Medulla oblongata (tissue), 1 donor: ENCODE results near the gene NEK8.

Experiments
- DNase-seq: peaks from one replicate; pipeline ENCODE4 v3.0.0-alpha.2; 2015; ENCODE audit errors: extremely low spot score

NEK8 gene

GRCh38 chr17:28728364-28729200, at the start of gene NEK8:
TSS of gene NEK8 (plus strand) at chr17:28728788. CDS start at chr17:28728814, 26 bp downstream.
- peak; percentile 95 for DNase-seq

GRCh38 chr17:28682655-28683054, 45.9 kb upstream of the NEK8 start:
- no peak for DNase-seq

- peak; percentile 94 for DNase-seq
Observed at GRCh38 chr17:28684963-28685362, 43.6 kb upstream of the NEK8 start.

GRCh38 chr17:28685366-28685765, 43.2 kb upstream of the NEK8 start:
- no peak for DNase-seq

GRCh38 chr17:28686296-28686695, 42.3 kb upstream of the NEK8 start:
- no peak for DNase-seq

- DNase-seq, result no peak
Observed at GRCh38 chr17:28688481-28688880, 40.1 kb upstream of the NEK8 start.

GRCh38 chr17:28689011-28689410, 39.6 kb upstream of the NEK8 start:
- DNase-seq, result no peak

GRCh38 chr17:28693869-28694268, 34.7 kb upstream of the NEK8 start:
- peak; percentile 71 for DNase-seq

GRCh38 chr17:28698253-28698941, 30.2 kb upstream of the NEK8 start:
- no peak for DNase-seq

- DNase-seq, result no peak
Observed at GRCh38 chr17:28700278-28700677, 28.3 kb upstream of the NEK8 start.

GRCh38 chr17:28700830-28701492, 27.6 kb upstream of the NEK8 start:
- no peak for DNase-seq

- peak; percentile 89 for DNase-seq
Observed at GRCh38 chr17:28702026-28702751, 26.4 kb upstream of the NEK8 start.

- DNase-seq, result no peak
Observed at GRCh38 chr17:28702752-28703150, 25.8 kb upstream of the NEK8 start.

GRCh38 chr17:28703552-28704218, 24.9 kb upstream of the NEK8 start:
- no peak for DNase-seq

- no peak for DNase-seq
Observed at GRCh38 chr17:28704219-28704858, 24.2 kb upstream of the NEK8 start.

GRCh38 chr17:28705074-28705659, 23.4 kb upstream of the NEK8 start:
- no peak for DNase-seq

GRCh38 chr17:28705728-28706334, 22.8 kb upstream of the NEK8 start:
- DNase-seq, result no peak

GRCh38 chr17:28706471-28707338, 21.9 kb upstream of the NEK8 start:
- no peak for DNase-seq

GRCh38 chr17:28707339-28707720, 21.3 kb upstream of the NEK8 start:
- no peak for DNase-seq
